Activated T-cell treated with anti-CD3 and anti-CD28 coated beads for 4 hours (primary cell): ENCODE results near the gene PTPRN2.

Experiments used
- DNase-seq: peaks from one replicate; pipeline ENCODE4 v3.0.0-alpha.2; 2020

Gene PTPRN2

GRCh38 chr7:157656195-157656769, 931.3 kb downstream of the PTPRN2 start:
- DNase-seq, result no peak

- no peak for DNase-seq
Observed at GRCh38 chr7:157654350-157654749, 933.3 kb downstream of the PTPRN2 start.

GRCh38 chr7:157653827-157654207, 933.8 kb downstream of the PTPRN2 start:
- DNase-seq, result no peak

- DNase-seq, result no peak
Observed at GRCh38 chr7:157652954-157653826, 934.4 kb downstream of the PTPRN2 start.

- no peak for DNase-seq
Observed at GRCh38 chr7:157652161-157652953, 935.3 kb downstream of the PTPRN2 start.

GRCh38 chr7:157651366-157652160, 936.1 kb downstream of the PTPRN2 start:
- no peak for DNase-seq

- DNase-seq, result no peak
Observed at GRCh38 chr7:157650801-157651200, 936.8 kb downstream of the PTPRN2 start.

- no peak for DNase-seq
Observed at GRCh38 chr7:157650131-157650631, 937.4 kb downstream of the PTPRN2 start.

GRCh38 chr7:157646551-157646950, 941.1 kb downstream of the PTPRN2 start:
- DNase-seq, result no peak

GRCh38 chr7:157645539-157645938, 942.1 kb downstream of the PTPRN2 start:
- DNase-seq, result no peak

GRCh38 chr7:157644946-157645345, 942.7 kb downstream of the PTPRN2 start:
- no peak for DNase-seq

- DNase-seq, result no peak
Observed at GRCh38 chr7:157643525-157643970, 944.1 kb downstream of the PTPRN2 start.

- no peak for DNase-seq
Observed at GRCh38 chr7:157641866-157642265, 945.8 kb downstream of the PTPRN2 start.

- no peak for DNase-seq
Observed at GRCh38 chr7:157640144-157640543, 947.5 kb downstream of the PTPRN2 start.

GRCh38 chr7:157638563-157638962, 949.1 kb downstream of the PTPRN2 start:
- no peak for DNase-seq

- no peak for DNase-seq
Observed at GRCh38 chr7:157637216-157637949, 950.2 kb downstream of the PTPRN2 start.

- DNase-seq, result no peak
Observed at GRCh38 chr7:157635669-157636068, 952.0 kb downstream of the PTPRN2 start.

- no peak for DNase-seq
Observed at GRCh38 chr7:157635148-157635500, 952.5 kb downstream of the PTPRN2 start.

- DNase-seq, result no peak
Observed at GRCh38 chr7:157634401-157635147, 953.0 kb downstream of the PTPRN2 start.

- no peak for DNase-seq
Observed at GRCh38 chr7:157633465-157634185, 954.0 kb downstream of the PTPRN2 start.
